Neural cell (in vitro differentiated cells): Measurements from ENCODE around the gene GPR17. TPM values are rescaled to one million over a fixed set of nuclear protein-coding genes. Genes with fewer than 3 reads are reported as not detected.

Source experiments
- H2AFZ ChIP-seq: fragments of 200-600, 300-800 bp; sonication (generic), shearing (Covaris generic); 2 replicates; pipeline ENCODE4 v1.6.0; 2014; ENCODE audit warnings: low read depth, mild to moderate bottlenecking, antibody characterized with exemption, low read length, moderate library complexity
- H3F3A ChIP-seq: fragments of 200-600 bp; shearing (Covaris generic); 2 replicates; pipeline ENCODE4 v1.6.1; 2016; ENCODE audit warnings: mild to moderate bottlenecking, moderate library complexity, mixed read lengths, antibody characterized with exemption, low read length; ENCODE audit not compliant: insufficient read depth, poor library complexity, severe bottlenecking
- H3K27ac ChIP-seq: fragments of 200-600, 300-800 bp; sonication (generic), shearing (Covaris generic); 2 replicates; pipeline ENCODE4 v1.5.1; 2014; ENCODE audit warnings: mild to moderate bottlenecking, low read length, moderate library complexity
- H3K27me3 ChIP-seq: fragments of 300-800, 200-600 bp; sonication (generic), shearing (Covaris generic); 2 replicates; pipeline ENCODE4 v1.6.0; 2014; ENCODE audit warnings: mild to moderate bottlenecking, low read depth, low read length, moderate library complexity; ENCODE audit not compliant: insufficient read depth
- H3K36me3 ChIP-seq: fragments of 300-800, 200-600 bp; sonication (generic), shearing (Covaris generic); 2 replicates; pipeline ENCODE4 v1.5.1; 2014; ENCODE audit warnings: mild to moderate bottlenecking, antibody characterized with exemption, low read length, moderate library complexity; ENCODE audit not compliant: insufficient read depth
- H3K4me2 ChIP-seq: fragments of 300-800, 200-600 bp; sonication (generic), shearing (Covaris generic); 2 replicates; pipeline ENCODE4 v1.6.0; 2014; ENCODE audit warnings: mild to moderate bottlenecking, low read length
- H3K4me3 ChIP-seq: fragments of 300-800, 200-600 bp; sonication (generic), shearing (Covaris generic); 2 replicates; pipeline ENCODE4 v1.5.1; 2014; ENCODE audit warnings: mild to moderate bottlenecking, low read length, moderate library complexity
- H3K79me2 ChIP-seq: fragments of 200-600 bp; shearing (Covaris generic); replicated peaks from 2 replicates; pipeline ENCODE4 v1.6.0; 2014; ENCODE audit warnings: mild to moderate bottlenecking, low read length, moderate library complexity; ENCODE audit not compliant: insufficient read depth
- H3K9ac ChIP-seq: fragments of 300-800, 200-600 bp; sonication (generic), shearing (Covaris generic); 2 replicates; pipeline ENCODE4 v1.6.1; 2016; ENCODE audit warnings: mild to moderate bottlenecking, low read length, mixed read lengths
- H3K9me2 ChIP-seq: fragments of 200-600 bp; shearing (Covaris generic); 2 replicates; pipeline ENCODE4 v1.6.1; 2016; ENCODE audit warnings: mild to moderate bottlenecking, low read length, mixed read lengths; ENCODE audit not compliant: insufficient read depth
- H3K9me3 ChIP-seq: fragments of 200-600, 300-800 bp; sonication (generic), shearing (Covaris generic); 2 replicates; pipeline ENCODE4 v1.6.1; 2016; ENCODE audit warnings: mild to moderate bottlenecking, mixed run types, low read length, moderate library complexity, mixed read lengths
- H4K20me1 ChIP-seq: fragments of 200-600 bp; shearing (Covaris generic); 2 replicates; pipeline ENCODE4 v1.6.1; 2016; ENCODE audit warnings: mild to moderate bottlenecking, mixed run types; ENCODE audit not compliant: insufficient read depth
- EP300 ChIP-seq: fragments of 450-650 bp; conservative IDR thresholded peaks from 2 replicates; pipeline ENCODE4 v1.6.1; 2014; ENCODE audit warnings: antibody characterized with exemption, mild to moderate bottlenecking, moderate library complexity; ENCODE audit not compliant: poor library complexity, severe bottlenecking
- EZH2 ChIP-seq: fragments of 200-600, 300-800 bp; shearing (Covaris generic), sonication (generic); IDR thresholded peaks from 2 replicates; pipeline ENCODE4 v1.6.1; 2014; ENCODE audit warnings: antibody characterized with exemption, low read length, borderline replicate concordance, mild to moderate bottlenecking; ENCODE audit not compliant: insufficient read depth, poor library complexity, severe bottlenecking
- MXI1 ChIP-seq: fragments of 450-650 bp; conservative IDR thresholded peaks from 2 replicates; pipeline ENCODE4 v1.6.1; 2014; ENCODE audit warnings: antibody characterized with exemption, mild to moderate bottlenecking; ENCODE audit not compliant: poor library complexity, severe bottlenecking
- POLR2AphosphoS5 ChIP-seq: IDR thresholded peaks from 2 replicates; pipeline ENCODE4 v1.6.1; 2012
- RAD21 ChIP-seq: fragments of 450-650 bp; conservative IDR thresholded peaks from 2 replicates; pipeline ENCODE4 v1.6.1; 2014; ENCODE audit warnings: antibody characterized with exemption, mild to moderate bottlenecking, moderate library complexity
- SMC3 ChIP-seq: fragments of 450-650 bp; conservative IDR thresholded peaks from 2 replicates; pipeline ENCODE4 v1.6.1; 2014; ENCODE audit warnings: antibody characterized with exemption, mild to moderate bottlenecking, moderate library complexity; ENCODE audit not compliant: poor library complexity
- TAF1 ChIP-seq: IDR thresholded peaks from 2 replicates; pipeline ENCODE4 v1.6.1; 2012; ENCODE audit warnings: low read depth
- polyA plus RNA-seq: library from polyadenylated mRNA; depleted of rRNA; stranded (reverse); fragments of >200 nt; gene quantifications from 2 replicates; pipeline ENCODE4 v1.2.3, GENCODE V29; 2014
- TF ChIP-seq, protein P1 (sequence below): fragments of 450-650 bp; IDR thresholded peaks from 2 replicates; pipeline ENCODE4 v1.5.1; 2014; ENCODE audit warnings: antibody characterized with exemption, mild to moderate bottlenecking, moderate library complexity; ENCODE audit not compliant: poor library complexity, severe bottlenecking
- TF ChIP-seq, protein P2 (sequence below): IDR thresholded peaks from 2 replicates; pipeline ENCODE4 v1.6.1; 2012; ENCODE audit warnings: borderline replicate concordance

The GPR17 gene
- polyA plus RNA-seq, 1 donor from 2014 or later = not detected

DNA sequence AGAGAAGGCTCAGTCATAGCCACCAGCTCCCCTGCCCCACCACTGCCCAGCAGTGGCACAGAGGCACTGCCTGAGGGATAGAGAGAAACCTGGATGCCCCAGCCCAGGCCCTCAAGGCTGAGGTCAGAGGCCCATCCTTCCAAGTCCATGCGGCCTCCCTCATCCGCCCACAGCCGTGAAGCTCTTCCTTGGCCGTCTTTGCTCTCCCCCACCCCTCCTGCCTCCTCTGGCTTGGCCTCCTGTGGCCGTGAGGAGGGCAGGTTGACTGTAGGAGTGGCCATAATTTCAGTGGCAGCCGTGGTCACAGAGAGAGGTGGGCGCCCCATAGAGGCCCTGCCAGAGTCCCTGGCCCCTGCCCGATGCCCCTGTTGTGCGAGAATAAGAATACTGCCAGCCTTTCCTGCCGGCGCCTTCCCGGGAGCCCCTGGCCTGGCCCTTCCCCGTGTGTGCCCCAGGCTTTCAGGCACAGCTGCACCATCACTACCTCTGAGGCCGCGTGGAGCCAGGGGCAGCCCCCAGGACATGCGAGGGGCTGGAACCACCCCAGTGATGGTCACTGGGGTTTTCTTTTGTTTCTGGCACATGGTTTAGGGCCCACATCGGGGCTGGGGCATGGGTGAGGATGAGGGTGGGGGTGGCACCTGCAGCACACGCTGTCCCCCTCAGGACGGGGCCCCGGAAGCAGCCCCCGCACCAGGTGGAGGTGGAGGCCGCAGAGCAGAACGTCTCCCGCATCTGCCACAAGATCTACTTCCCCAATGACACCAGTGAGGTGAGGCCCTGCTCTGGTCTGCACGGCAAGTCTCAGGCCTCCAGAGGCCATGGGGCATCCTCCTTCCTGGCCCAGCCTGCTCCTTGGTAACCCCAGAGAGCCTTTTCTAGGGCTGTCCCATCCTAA is 13.1 kb upstream of the GPR17 start:
- Histone ChIP-seq H3K79me2 (no peaks in the 10 kb centered on the region), H3K27ac (no peak overlapping the region)

DNA sequence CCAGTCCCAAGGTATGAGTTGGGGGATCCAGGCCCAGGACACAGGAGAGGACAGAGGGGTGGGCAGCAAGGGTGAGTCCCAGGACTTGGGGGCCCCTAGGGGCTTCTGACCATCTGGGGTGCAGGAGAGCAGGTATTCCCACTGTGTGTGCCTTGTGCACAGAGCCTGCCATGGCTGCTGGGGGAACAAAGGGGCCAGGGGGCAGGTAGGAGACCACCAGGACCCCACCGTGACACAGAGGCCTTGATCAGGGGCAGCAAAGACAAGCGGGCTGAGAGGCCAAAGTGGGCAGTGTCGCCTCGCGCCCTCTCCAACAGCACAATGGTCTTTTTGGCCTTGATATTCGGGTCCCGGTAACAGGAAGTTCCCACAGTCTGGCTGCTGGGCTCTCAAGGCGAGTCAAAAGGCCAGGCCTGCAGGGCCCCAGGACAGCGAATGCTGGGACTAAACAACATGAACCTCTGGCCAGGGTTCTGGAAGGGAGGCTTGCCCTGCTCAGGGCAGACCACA is 12.3 kb upstream of the GPR17 start:
- no peaks in the 10 kb centered on the region for H3K36me3 ChIP-seq
- no peak overlapping the region for H3K4me2 ChIP-seq
- H3K79me2 ChIP-seq = no peaks in the 10 kb centered on the region
- H3K27ac ChIP-seq = no peak overlapping the region
- H3K9ac ChIP-seq = no peak overlapping the region
- no peaks in the 10 kb centered on the region for H3K27me3 ChIP-seq
- TF ChIP-seq, protein P1, sequence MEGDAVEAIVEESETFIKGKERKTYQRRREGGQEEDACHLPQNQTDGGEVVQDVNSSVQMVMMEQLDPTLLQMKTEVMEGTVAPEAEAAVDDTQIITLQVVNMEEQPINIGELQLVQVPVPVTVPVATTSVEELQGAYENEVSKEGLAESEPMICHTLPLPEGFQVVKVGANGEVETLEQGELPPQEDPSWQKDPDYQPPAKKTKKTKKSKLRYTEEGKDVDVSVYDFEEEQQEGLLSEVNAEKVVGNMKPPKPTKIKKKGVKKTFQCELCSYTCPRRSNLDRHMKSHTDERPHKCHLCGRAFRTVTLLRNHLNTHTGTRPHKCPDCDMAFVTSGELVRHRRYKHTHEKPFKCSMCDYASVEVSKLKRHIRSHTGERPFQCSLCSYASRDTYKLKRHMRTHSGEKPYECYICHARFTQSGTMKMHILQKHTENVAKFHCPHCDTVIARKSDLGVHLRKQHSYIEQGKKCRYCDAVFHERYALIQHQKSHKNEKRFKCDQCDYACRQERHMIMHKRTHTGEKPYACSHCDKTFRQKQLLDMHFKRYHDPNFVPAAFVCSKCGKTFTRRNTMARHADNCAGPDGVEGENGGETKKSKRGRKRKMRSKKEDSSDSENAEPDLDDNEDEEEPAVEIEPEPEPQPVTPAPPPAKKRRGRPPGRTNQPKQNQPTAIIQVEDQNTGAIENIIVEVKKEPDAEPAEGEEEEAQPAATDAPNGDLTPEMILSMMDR = no peak
- no peak for TF ChIP-seq RAD21
- no peak for TF ChIP-seq EZH2
- H3K9me2 ChIP-seq = no peaks in the 10 kb centered on the region
- no peak overlapping the region for H3K4me3 ChIP-seq
- H4K20me1 ChIP-seq = no peaks in the 10 kb centered on the region
- no peak overlapping the region for H2AFZ ChIP-seq
- H3F3A ChIP-seq = no peaks in the 10 kb centered on the region
- no peaks in the 10 kb centered on the region for H3K9me3 ChIP-seq

More for the DNA sequence above, 13.1 kb upstream of the GPR17 start:
- H3K9me2 ChIP-seq = no peaks in the 10 kb centered on the region
- no peaks in the 10 kb centered on the region for H3K27me3 ChIP-seq
- H3K4me3 ChIP-seq = no peak overlapping the region
- H2AFZ ChIP-seq = no peak overlapping the region
- H3K9me3 ChIP-seq = no peaks in the 10 kb centered on the region
- H3K4me2 ChIP-seq = no peak overlapping the region
- no peaks in the 10 kb centered on the region for H3K36me3 ChIP-seq
- H3K9ac ChIP-seq = no peak overlapping the region
- no peaks in the 10 kb centered on the region for H3F3A ChIP-seq
- TF ChIP-seq, protein P2, sequence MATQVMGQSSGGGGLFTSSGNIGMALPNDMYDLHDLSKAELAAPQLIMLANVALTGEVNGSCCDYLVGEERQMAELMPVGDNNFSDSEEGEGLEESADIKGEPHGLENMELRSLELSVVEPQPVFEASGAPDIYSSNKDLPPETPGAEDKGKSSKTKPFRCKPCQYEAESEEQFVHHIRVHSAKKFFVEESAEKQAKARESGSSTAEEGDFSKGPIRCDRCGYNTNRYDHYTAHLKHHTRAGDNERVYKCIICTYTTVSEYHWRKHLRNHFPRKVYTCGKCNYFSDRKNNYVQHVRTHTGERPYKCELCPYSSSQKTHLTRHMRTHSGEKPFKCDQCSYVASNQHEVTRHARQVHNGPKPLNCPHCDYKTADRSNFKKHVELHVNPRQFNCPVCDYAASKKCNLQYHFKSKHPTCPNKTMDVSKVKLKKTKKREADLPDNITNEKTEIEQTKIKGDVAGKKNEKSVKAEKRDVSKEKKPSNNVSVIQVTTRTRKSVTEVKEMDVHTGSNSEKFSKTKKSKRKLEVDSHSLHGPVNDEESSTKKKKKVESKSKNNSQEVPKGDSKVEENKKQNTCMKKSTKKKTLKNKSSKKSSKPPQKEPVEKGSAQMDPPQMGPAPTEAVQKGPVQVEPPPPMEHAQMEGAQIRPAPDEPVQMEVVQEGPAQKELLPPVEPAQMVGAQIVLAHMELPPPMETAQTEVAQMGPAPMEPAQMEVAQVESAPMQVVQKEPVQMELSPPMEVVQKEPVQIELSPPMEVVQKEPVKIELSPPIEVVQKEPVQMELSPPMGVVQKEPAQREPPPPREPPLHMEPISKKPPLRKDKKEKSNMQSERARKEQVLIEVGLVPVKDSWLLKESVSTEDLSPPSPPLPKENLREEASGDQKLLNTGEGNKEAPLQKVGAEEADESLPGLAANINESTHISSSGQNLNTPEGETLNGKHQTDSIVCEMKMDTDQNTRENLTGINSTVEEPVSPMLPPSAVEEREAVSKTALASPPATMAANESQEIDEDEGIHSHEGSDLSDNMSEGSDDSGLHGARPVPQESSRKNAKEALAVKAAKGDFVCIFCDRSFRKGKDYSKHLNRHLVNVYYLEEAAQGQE = no peak
- TF ChIP-seq, protein P1 = no peak
- no peak for TF ChIP-seq POLR2AphosphoS5
- no peak for TF ChIP-seq TAF1
- TF ChIP-seq EP300 = no peak
- no peak for TF ChIP-seq EZH2
- TF ChIP-seq SMC3 = no peak
- no peak for TF ChIP-seq MXI1
- no peak for TF ChIP-seq RAD21
- no peaks in the 10 kb centered on the region for H4K20me1 ChIP-seq
